Prostate gland (tissue), 2 donors: Measurements from ENCODE around the gene IARS1.

Experiments used
- CTCF ChIP-seq, 4 experiments: fragments of 200-600 bp in 2 of 4; fragments of 450-650 bp in 2 of 4; sonication (generic) in 2 of 4; IDR thresholded peaks; 1 replicate in 3 of 4; 2 replicates in 1 of 4; pipeline ENCODE4 v1.5.1; 2016 to 2019; ENCODE audit warnings: antibody characterized with exemption in 4 of 4, mild to moderate bottlenecking in 2 of 4, moderate library complexity in 2 of 4
- POLR2AphosphoS5 ChIP-seq: sonication (generic); formaldehyde crosslinking; IDR thresholded peaks from one replicate; pipeline ENCODE4 v1.6.1; 2017; ENCODE audit warnings: antibody characterized with exemption

GRCh38 chr9:92293075-92293354 is 482 bp downstream of the IARS1 start:
- TF ChIP-seq POLR2AphosphoS5 = no peak
- no peak for TF ChIP-seq CTCF (IDR thresholded peaks at IDR 0.05)
